ENCODE results near the gene PPP4R4.

The PPP4R4 gene

GRCh38 chr14:94136575-94137331 lies 37.4 kb upstream of the PPP4R4 start:
- no peaks in the 10 kb centered on the region for H3K36me3 ChIP-seq (replicated peaks; ENCODE audit: low read depth, low read length)
- TF ChIP-seq EZH2phosphoT487 (IDR thresholded peaks at IDR 0.05; ENCODE audit: low read depth) (no peak), CTCF (IDR thresholded peaks at IDR 0.05; ENCODE audit: low read depth, low read length) (peak; percentile 89)
- peak overlapping the region; percentile 73 for H2AFZ ChIP-seq (ENCODE audit: low read depth, low read length)

GRCh38 chr14:94138251-94138650 lies 35.9 kb upstream of the PPP4R4 start:
- TF ChIP-seq CTCF (IDR thresholded peaks at IDR 0.05; ENCODE audit: low read depth, low read length), result no peak
- no peak for TF ChIP-seq EZH2phosphoT487 (IDR thresholded peaks at IDR 0.05; ENCODE audit: low read depth)
- Histone ChIP-seq H2AFZ (ENCODE audit: low read depth, low read length) (no peak overlapping the region), H3K4me2 (ENCODE audit: low read length) (no peak overlapping the region), H3K79me2 (ENCODE audit: low read length) (no peaks in the 10 kb centered on the region), H3K27me3 (ENCODE audit: low read depth, low read length) (0 out of 2 replicates have a peak, but pooled peaks cover 2% of the 10 kb centered on the region), H4K20me1 (ENCODE audit: insufficient read depth, low read length) (no peaks in the 10 kb centered on the region), H3K9me3 (ENCODE audit: insufficient read depth, low read length) (no peaks in the 10 kb centered on the region), H3K4me3 (ENCODE audit: low read length) (no peak overlapping the region), H3K9ac (ENCODE audit: low read length) (no peak overlapping the region), H3K27ac (ENCODE audit: low read length) (no peak overlapping the region), H3K36me3 (replicated peaks; ENCODE audit: low read depth, low read length) (no peaks in the 10 kb centered on the region), H3K4me1 (ENCODE audit: low read length) (peaks cover 2% of the 10 kb centered on the region; the same call in 1 of the 2 replicates)

More at GRCh38 chr14:94136575-94137331, 37.4 kb upstream of the PPP4R4 start:
- no peak overlapping the region for H3K4me3 ChIP-seq (ENCODE audit: low read length)
- no peaks in the 10 kb centered on the region for H3K9me3 ChIP-seq (ENCODE audit: insufficient read depth, low read length)
- peaks cover 2% of the 10 kb centered on the region; the same call in 1 of the 2 replicates for H3K4me1 ChIP-seq (ENCODE audit: low read length)
- H4K20me1 ChIP-seq (ENCODE audit: insufficient read depth, low read length), result no peaks in the 10 kb centered on the region
- H3K79me2 ChIP-seq (ENCODE audit: low read length), result no peaks in the 10 kb centered on the region
- 0 out of 2 replicates have a peak, but pooled peaks cover 2% of the 10 kb centered on the region for H3K27me3 ChIP-seq (ENCODE audit: low read depth, low read length)
- H3K4me2 ChIP-seq (ENCODE audit: low read length), result peak overlapping the region; percentile 48
- 0 out of 2 replicates have a peak overlapping the region, but pooled peaks have one; percentile 14 for H3K9ac ChIP-seq (ENCODE audit: low read length)
- no peak overlapping the region for H3K27ac ChIP-seq (ENCODE audit: low read length)

GRCh38 chr14:94139006-94139405 lies 35.1 kb upstream of the PPP4R4 start:
- Histone ChIP-seq H3K4me1 (ENCODE audit: low read length) (peaks cover 2% of the 10 kb centered on the region; the same call in 1 of the 2 replicates), H3K36me3 (replicated peaks; ENCODE audit: low read depth, low read length) (no peaks in the 10 kb centered on the region), H3K4me2 (ENCODE audit: low read length) (no peak overlapping the region), H3K27ac (ENCODE audit: low read length) (no peak overlapping the region), H3K4me3 (ENCODE audit: low read length) (no peak overlapping the region), H3K9me3 (ENCODE audit: insufficient read depth, low read length) (no peaks in the 10 kb centered on the region), H4K20me1 (ENCODE audit: insufficient read depth, low read length) (no peaks in the 10 kb centered on the region), H3K9ac (ENCODE audit: low read length) (no peak overlapping the region), H3K27me3 (ENCODE audit: low read depth, low read length) (0 out of 2 replicates have a peak, but pooled peaks cover 2% of the 10 kb centered on the region), H3K79me2 (ENCODE audit: low read length) (no peaks in the 10 kb centered on the region), H2AFZ (ENCODE audit: low read depth, low read length) (no peak overlapping the region)
- TF ChIP-seq EZH2phosphoT487 (IDR thresholded peaks at IDR 0.05; ENCODE audit: low read depth), result no peak
- no peak for TF ChIP-seq CTCF (IDR thresholded peaks at IDR 0.05; ENCODE audit: low read depth, low read length)

GRCh38 chr14:94139421-94139820 lies 34.7 kb upstream of the PPP4R4 start:
- H3K4me2 ChIP-seq (ENCODE audit: low read length), result no peak overlapping the region
- H3K36me3 ChIP-seq (replicated peaks; ENCODE audit: low read depth, low read length), result no peaks in the 10 kb centered on the region
- H4K20me1 ChIP-seq (ENCODE audit: insufficient read depth, low read length), result no peaks in the 10 kb centered on the region
- no peak overlapping the region for H3K9ac ChIP-seq (ENCODE audit: low read length)
- TF ChIP-seq EZH2phosphoT487 (IDR thresholded peaks at IDR 0.05; ENCODE audit: low read depth), result no peak
- no peak for TF ChIP-seq CTCF (IDR thresholded peaks at IDR 0.05; ENCODE audit: low read depth, low read length)
- H2AFZ ChIP-seq (ENCODE audit: low read depth, low read length), result no peak overlapping the region
- H3K27me3 ChIP-seq (ENCODE audit: low read depth, low read length), result 0 out of 2 replicates have a peak, but pooled peaks cover 2% of the 10 kb centered on the region
- H3K27ac ChIP-seq (ENCODE audit: low read length), result no peak overlapping the region
- peaks cover 2% of the 10 kb centered on the region; the same call in 1 of the 2 replicates for H3K4me1 ChIP-seq (ENCODE audit: low read length)
- no peak overlapping the region for H3K4me3 ChIP-seq (ENCODE audit: low read length)
- H3K79me2 ChIP-seq (ENCODE audit: low read length), result no peaks in the 10 kb centered on the region
- H3K9me3 ChIP-seq (ENCODE audit: insufficient read depth, low read length), result no peaks in the 10 kb centered on the region

All from OCI-LY3 (cell line).